Measurements from ENCODE around the gene ALK. TPM values are rescaled to one million over a fixed set of nuclear protein-coding genes. Genes with fewer than 3 reads are reported as not detected.

Gene ALK
- polyA plus RNA-seq, 3 donors, result 0.02 to 1.0 (median 0.13) TPM

GRCh38 chr2:29747786-29748470, 173.5 kb downstream of the ALK start:
- no peak overlapping the region for H3K27ac ChIP-seq (ENCODE audit: low read depth, low read length)
- 62 to 89% (median 69%) methylated on average over 3 of the region's 3 CpGs for WGBS, 3 donors

- H3K27ac ChIP-seq (ENCODE audit: low read depth, low read length), result no peak overlapping the region
- WGBS, 3 donors, result 58 to 75% (median 72%) methylated on average over 3 of the region's 3 CpGs
Measured at GRCh38 chr2:29744976-29745375, 176.4 kb downstream of the ALK start.

GRCh38 chr2:29743516-29743915, 177.9 kb downstream of the ALK start:
- no peak overlapping the region for H3K27ac ChIP-seq (ENCODE audit: low read depth, low read length)
- WGBS, 3 donors, result 88 to 97% (median 89%) methylated on average over 3 of the region's 3 CpGs

DNA sequence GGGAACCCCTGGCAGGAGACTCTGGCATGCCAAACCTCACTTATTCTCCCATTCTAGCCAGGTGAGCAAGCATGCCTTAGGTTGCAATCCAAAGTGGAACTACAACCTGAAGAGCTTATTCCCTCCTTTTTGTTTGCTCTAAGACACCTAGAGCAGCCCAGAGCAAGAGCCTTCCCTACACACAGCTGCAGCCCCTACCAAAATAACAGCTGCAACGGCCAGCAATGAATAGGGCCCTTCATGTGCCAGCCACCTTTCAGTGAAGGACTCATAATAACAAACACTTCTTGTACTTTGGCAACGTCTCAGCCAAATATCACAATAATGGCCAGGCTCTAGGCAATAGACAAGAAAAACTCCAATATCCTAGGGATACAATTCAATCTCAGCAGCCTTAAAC, 178.7 kb downstream of the ALK start:
- 73 to 77% (median 75%) methylated on average over 2 of the region's 2 CpGs for WGBS, 3 donors
- no peak overlapping the region for H3K27ac ChIP-seq (ENCODE audit: low read depth, low read length)

- WGBS, 3 donors, result 83 to 87% (median 84%) methylated on average over 4 of the region's 4 CpGs
- no peak overlapping the region for H3K27ac ChIP-seq (ENCODE audit: low read depth, low read length)
Measured at GRCh38 chr2:29741132-29741531, 180.3 kb downstream of the ALK start.

DNA sequence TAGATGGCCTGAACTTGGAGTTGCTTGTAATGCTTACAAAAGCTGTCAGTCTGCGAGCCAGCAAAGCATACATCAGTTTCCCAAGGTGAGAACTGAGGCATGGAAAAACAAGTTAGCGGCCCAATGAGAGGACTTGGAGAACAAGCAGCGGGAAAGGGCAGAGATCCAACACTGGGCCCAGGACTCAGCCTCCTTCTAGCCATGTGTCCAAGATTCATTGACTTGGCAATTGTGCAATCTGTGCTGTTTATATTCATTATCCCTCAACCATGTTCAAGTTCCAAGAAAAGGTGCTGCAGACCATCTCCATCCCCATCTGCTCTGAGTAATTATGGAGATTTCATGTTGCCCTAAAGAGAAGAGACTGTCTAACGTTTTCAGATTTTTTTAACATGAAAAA, 187.4 kb downstream of the ALK start:
- WGBS, 3 donors, result 62 to 79% (median 67%) methylated on average over 4 of the region's 4 CpGs
- H3K27ac ChIP-seq (ENCODE audit: low read depth, low read length), result no peak overlapping the region

DNA sequence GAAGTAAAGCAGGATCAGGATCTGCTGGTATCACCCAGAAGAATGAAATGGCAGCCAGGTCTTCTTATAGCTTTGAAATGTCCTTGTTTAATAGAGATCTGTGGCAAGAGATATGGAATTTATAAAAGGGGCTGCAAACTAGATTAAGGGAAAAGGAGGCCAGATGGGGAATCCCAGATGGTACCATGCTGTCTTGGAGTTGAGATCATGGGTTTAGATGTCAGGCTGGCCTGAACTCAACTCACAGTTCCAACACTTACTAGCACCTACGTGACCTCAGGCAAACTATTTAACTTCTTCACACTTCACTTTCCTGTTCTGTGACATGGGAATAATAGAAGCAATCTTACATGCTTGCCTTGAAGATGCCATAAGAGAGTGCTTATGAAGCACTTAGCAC, 188.2 kb downstream of the ALK start:
- 74 to 92% (median 91%) methylated on average over 1 of the region's 1 CpG for WGBS, 3 donors
- no peak overlapping the region for H3K27ac ChIP-seq (ENCODE audit: low read depth, low read length)

GRCh38 chr2:29731948-29732347, 189.4 kb downstream of the ALK start:
- WGBS, 3 donors, result 68 to 86% (median 77%) methylated on average over 2 of the region's 2 CpGs
- no peak overlapping the region for H3K27ac ChIP-seq (ENCODE audit: low read depth, low read length)

DNA sequence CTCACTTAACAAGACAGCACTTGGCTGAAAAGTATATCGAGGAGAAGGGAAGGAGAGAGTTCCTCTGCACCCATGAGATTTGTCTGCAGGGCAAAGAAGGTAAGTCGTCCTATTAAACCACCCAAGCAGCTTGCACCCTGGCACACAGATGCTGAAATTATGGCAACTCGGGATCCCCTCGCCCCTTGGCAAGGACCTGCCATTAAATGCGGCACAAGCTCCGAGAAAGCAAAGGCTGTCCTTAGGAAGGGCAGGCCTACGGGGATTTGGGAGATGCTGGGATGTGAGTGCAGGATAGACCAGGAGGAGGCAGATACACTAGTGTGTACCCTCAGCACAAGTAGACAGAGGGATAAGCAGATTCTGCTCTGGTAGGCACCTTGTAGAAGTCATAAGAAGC, 191.5 kb downstream of the ALK start:
- 76 to 89% (median 84%) methylated on average over 7 of the region's 7 CpGs for WGBS, 3 donors
- H3K27ac ChIP-seq (ENCODE audit: low read depth, low read length), result no peak overlapping the region

DNA sequence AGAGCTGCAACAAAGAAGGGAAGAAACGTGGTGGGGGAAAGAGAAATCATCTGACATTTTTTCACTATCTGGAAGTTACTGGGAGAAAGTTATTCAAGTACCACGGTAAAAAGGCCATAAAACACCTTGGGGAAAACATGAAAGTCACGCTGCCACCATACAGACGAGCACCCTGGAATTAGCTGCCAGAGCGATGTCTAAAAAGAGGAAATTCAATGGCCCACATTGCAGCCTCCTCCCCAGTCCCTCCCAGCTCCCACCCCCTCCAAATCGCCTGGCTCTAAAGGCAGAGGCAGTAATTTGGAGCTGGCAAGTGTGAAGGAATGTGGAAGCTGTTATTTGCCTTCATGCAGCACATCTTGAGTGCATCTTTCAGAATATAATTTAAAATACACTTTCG, 192.0 kb downstream of the ALK start:
- no peak overlapping the region for H3K27ac ChIP-seq (ENCODE audit: low read depth, low read length)
- WGBS, 3 donors, result 14 to 60% (median 15%) methylated on average over 7 of the region's 7 CpGs

DNA sequence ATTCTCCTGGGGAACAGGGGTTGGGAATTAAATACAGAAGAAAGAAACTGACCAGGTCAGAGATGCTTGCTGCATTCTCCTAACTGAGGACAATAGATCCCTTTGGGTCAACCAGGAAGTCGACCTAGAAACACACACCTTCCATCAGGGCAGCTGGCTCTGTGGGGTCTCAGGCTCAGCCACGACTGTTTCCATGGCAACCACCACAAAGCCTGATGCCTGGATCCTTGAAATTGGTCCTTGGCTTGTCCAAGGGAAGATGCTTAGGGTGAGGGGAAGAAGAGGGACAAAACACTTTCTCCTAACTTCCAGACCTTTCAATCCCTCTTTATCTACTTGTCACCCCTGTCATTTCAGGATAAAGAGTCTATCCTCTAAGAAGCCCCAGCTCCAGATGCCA, 194.4 kb downstream of the ALK start:
- H3K27ac ChIP-seq (ENCODE audit: low read depth, low read length), result no peak overlapping the region
- 46 to 55% (median 55%) methylated on average over 2 of the region's 2 CpGs for WGBS, 3 donors

GRCh38 chr2:29725610-29726009, 195.8 kb downstream of the ALK start:
- 43 to 64% (median 45%) methylated on average over 2 of the region's 2 CpGs for WGBS, 3 donors
- no peak overlapping the region for H3K27ac ChIP-seq (ENCODE audit: low read depth, low read length)

GRCh38 chr2:29724282-29724681, 197.1 kb downstream of the ALK start:
- no peak overlapping the region for H3K27ac ChIP-seq (ENCODE audit: low read depth, low read length)
- WGBS, 3 donors, result 87 to 92% (median 90%) methylated on average over 3 of the region's 3 CpGs

DNA sequence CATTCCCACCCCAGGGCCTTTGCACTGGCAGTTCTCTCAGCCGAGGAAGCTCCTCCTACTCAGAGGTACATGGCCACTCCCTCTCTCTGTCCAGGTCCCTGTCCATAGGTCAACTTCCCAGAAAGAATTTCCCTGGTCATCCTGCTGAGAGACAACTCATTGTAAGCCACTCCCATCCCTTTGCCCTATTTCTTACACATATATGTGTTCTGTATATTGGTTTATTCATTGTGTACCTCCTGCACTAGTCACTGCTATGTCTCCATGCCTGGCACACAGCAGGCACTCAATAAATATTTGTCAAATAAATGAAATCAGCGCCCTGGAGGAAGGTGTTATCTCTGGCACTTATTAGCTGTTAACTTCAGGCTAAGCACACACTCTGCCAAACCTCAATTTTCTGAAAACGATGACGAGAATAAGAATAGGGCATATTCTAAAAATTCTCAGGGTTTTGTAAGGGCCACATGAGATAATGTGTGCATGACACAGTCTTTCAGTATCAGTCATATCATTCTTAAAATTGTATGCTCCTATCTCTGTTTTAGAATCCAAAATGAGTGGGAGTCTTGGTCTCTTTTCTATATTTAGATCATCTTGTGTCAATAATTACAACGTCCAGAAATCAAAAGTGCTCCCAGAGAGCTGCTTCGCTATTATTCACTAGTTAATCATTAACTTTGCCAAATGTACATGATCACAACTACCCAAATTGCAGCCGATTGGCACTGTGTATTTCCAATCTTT, 198.0 kb downstream of the ALK start:
- H3K27ac ChIP-seq (ENCODE audit: low read depth, low read length), result no peak overlapping the region
- WGBS, 3 donors, result 26 to 67% (median 66%) methylated on average over 7 of the region's 7 CpGs

- WGBS, 3 donors, result 56 to 73% (median 57%) methylated on average over 3 of the region's 3 CpGs
- no peak overlapping the region for H3K27ac ChIP-seq (ENCODE audit: low read depth, low read length)
Measured at GRCh38 chr2:29719639-29720038, 201.7 kb downstream of the ALK start.

GRCh38 chr2:29718076-29718686, 203.2 kb downstream of the ALK start:
- 71 to 79% (median 76%) methylated on average over 5 of the region's 5 CpGs for WGBS, 3 donors
- H3K27ac ChIP-seq (ENCODE audit: low read depth, low read length), result no peak overlapping the region

DNA sequence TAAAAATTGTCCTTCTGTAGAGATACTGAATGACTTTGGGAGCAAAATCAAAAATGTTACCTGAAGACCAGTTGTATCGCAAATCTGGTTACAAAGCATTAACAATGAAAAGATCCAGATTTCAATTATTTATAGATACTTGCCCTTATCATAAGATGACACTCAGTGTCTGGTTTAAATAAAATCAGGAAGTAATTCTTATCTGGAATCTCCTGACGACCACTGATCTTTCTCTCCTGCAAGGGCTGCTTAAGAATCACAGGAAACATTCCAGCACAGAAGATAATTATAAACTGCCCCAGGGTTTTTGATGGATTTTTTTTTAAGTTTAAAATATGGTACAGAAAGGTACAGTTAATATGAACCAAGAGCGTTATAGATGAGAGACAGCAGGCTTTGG, 205.7 kb downstream of the ALK start:
- H3K27ac ChIP-seq (ENCODE audit: low read depth, low read length), result no peak overlapping the region
- 55 to 83% (median 55%) methylated on average over 3 of the region's 3 CpGs for WGBS, 3 donors

DNA sequence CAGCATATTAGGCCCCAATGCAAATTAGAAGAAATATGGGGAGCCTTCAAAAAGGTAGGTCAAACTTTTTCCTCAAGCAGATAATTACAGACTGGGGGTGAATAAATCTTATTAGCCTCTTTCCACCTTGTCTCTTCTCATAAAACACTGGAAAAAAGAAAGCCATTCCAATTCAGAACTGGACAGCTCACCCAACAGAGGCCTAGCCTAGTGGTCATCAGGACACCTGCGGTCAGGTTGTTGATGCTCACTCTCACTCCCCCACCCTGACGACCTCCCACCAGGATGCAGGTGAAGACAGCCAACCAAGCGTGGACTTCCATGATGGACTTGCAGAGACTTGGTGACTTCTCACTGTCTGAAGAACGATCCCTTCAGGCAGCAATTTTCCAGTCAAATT, 207.1 kb downstream of the ALK start:
- 82 to 93% (median 90%) methylated on average over 4 of the region's 4 CpGs for WGBS, 3 donors

DNA sequence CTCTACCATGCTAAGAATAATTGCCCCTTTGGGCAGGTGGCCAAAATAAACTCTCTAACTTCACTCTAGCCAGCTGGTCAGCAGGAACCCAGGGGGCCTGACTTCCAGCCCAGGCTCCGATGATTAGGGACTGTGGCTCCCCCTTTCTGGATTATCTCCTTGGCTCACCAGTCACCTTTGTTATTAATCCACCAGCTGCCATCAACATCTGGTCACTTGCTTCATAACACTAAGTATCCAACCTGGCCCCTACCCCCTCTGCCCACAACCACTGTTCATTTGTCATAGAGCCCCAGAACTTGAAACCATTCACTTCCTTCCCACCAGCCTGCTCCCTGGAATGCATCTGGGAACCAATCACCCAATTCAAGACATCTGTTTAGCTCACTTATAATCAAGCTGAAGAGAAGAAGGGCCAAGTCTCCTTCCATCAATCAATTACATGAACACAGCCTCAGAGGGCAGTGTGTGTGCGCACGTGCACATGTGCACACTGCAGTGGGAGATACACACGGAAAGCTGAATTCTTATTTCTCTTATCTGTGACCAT, 215.1 kb downstream of the ALK start:
- WGBS, 3 donors, result 78 to 81% (median 80%) methylated on average over 4 of the region's 4 CpGs
- H3K27ac ChIP-seq (ENCODE audit: low read depth, low read length), result no peak overlapping the region

More for the DNA sequence above, 207.1 kb downstream of the ALK start:
- no peak overlapping the region for H3K27ac ChIP-seq (ENCODE audit: low read depth, low read length)

Data from adipose tissue (tissue), 3 donors.